SW 1271 (cell line): ENCODE measurements around the gene GLO1.

Experiments used
- DNase-seq, 2 experiments: peaks; one replicate each; lab custom pipeline; 2025; lab: John Stamatoyannopoulos, UW

GLO1 gene

DNA sequence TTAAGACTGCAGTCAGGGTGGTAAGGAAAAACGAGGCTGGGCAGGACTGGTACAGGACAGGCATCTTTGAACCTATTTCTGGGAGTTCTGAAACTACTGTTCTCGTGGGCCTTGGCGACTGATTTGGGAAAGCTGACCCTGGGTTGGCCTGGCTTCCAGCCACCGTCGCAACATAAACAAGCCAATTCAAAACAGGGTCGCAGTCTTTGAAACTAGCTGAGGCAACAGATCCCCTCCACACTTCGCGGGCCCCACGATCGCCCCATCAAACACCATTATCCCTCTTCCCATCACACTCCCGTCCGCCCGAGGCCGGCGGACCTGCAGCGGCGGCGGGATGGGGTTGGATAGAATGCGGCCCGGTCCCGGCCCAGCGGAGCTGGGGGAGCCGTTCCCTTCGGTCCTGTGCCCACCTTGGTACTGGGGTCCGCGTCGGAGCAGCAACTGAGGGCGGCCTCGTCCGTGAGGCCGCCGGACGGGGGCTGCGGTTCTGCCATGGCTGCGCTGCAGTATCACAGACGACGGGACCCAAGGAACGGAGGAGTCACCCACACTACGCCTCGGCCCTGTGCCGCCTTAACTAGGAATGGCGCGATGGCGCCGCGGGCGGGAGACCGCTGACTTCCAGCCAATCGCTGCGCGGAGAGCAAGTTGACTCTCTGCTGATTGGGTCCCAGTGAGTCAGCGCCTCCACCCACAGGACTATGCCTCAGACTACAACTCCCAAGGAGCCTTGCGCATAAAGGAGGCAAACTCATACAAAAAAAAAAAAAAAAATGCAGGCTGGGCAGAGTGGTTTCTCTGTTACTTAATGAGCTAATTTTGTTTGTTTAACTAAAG is at the start of gene GLO1:
TSS of gene GLO1 (minus strand) at position 588 of the 840 bp plus-strand sequence. CDS start at position 497, 91 bp downstream.
- DNase-seq = peak; percentile 91 to 97

DNA sequence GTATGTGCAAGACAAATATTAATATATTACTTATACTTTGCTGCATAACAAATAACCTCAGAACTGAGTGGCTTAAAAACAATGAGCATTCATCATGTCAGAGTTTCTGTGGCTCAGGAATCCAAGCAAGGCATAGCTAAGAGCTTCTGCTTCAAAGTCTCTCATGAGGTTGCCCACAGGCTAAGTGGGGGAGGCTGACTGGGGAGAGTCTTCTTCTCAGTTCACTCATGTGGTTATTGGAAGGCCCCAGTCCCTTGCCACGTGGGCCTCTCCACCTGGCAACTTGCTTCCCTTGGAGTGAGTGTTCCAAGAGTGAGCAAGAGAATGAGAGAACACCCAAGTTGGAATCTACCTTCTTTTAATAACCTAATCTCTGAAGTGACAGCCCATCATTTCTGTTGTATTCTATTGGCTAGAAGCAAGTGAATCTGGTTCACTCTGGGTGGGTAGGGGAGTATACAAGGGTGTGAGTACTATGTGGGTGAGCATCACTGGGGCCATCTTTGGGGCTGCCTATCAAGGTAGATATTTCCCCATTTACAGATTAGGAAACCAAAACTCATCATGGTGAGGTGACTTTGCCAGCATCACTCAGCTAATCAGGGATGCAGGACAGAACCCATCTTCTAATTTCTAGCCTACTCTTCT is 48.1 kb upstream of the GLO1 start:
- DNase-seq = no peak

DNA sequence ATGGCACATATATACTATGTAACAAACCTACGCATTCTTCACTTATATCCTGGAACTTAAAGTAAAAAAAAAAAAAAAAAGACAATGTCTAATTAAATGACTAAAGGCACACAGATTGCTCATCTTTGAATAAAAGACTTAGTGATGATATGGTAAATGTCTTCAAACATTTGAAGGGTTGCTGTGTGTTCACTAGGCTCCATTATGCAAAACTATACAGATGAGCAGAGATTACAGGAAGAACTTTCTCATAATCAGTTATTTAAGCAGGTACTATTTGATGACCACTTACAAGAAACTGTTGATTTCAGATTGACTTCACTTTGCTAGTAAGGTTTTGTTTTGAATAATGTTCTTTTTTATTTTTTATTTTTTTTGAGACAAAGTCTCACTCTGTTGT is 46.5 kb upstream of the GLO1 start:
- DNase-seq = no peak

DNA sequence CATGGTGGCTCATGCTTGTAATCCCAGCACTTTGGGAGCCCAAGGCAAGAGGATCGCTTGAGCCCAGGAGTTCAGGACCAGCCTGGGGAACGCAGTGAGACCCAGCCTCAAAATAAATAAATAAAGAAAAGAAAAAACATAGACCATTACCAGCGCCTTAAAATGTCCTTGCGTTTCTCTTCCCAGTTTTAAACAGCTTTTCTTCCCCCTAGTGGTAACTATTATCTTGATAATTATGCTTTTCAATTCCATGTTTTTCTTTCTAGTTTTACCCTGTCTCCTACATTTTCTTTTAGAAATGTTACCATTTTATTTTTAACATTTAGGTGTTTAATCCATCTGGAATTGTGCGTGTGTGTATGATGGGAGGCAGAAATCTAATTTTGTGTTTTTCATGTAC is 36.6 kb upstream of the GLO1 start:
- DNase-seq = peak in 1 of 2 experiments; percentile 6

DNA sequence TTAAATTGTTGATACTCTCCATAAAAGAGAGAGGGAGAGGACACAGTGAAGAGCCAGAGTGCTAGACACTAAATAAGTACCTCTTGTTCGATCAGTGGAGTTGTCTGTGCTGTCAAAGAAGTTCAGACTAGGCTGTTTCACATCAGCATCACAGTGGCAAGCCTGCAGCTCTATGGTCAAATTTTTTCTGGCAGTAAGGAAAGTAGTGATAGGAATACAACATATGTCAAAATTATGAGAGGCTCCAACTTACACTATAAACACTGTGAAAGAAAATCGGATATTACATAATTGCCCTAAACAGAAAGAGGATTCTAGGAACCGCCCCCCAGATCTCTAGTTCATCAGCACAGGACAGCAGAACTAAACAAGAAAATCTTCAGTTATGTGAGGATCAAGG is 35.3 kb upstream of the GLO1 start:
- no peak for DNase-seq

DNA sequence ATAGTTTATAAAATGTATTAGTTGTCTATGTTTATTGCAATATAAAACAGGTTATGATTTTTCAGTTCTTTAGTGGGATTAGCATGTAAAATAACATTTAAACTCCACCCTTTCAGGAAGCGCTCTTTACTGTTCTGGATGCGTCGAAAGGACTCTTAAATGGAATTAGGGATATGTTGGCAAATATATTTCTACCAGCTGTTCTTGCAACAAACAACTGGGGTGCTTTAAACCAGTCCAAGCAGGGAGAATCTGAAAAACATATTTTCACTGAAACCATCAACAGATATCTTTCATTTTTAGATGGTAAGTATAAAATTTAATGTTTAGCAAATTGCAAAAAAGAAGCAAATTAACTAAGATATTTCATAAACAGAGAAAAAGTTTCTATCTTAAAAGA is 34.0 kb upstream of the GLO1 start:
- no peak for DNase-seq

DNA sequence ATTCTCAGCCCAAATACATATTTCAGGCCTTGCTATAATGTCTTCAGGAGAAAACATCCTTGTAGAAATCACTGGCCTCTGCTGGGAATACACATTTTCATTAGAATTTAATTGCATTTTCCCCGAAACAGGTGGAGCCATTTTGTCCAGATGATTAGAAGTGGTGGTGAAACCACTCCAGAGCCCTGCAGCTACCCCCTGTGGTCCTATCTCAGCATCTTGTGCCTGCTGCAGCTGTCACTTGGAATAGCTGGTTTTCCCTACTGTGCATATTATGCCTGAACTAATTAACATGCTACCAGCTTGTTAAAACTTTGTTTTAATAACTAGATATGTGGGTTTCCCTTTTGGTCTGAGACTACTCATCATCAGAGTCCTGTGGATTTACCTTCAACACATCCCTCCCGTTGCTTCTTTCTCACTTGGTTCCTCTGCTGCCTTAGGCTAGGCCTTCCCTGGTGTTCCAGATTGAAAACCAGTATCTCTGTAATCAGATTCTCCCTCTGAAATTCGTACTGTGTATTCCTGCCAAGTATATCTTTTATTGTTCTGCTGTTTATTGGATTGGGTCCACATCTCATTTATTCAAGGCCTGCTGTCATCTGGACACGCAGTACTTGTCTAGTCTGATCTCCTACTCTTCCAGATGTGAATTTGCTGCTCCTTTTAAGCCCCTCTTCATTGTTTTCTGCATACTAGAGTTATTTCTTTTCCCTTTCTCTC is 27.4 kb upstream of the GLO1 start:
- DNase-seq = no peak

DNA sequence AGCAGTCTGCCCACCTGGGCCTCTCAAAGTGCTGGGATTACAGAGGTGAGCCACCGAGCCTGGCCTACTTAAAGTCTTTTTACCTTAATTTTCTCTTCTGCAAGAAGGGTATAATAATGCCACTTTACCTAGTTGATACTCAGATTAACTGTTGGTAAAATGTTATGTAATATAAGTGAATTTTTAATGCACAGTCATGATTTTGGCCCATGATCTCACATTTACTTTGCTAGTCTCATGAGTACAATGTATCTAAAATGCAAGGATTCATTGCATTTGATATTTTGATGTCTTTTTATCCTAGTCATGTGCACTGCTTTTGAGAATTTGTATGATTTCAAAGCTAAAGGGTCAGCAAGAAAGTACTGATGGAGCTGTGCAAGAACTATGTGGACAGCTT is 25.3 kb upstream of the GLO1 start:
- DNase-seq = no peak

DNA sequence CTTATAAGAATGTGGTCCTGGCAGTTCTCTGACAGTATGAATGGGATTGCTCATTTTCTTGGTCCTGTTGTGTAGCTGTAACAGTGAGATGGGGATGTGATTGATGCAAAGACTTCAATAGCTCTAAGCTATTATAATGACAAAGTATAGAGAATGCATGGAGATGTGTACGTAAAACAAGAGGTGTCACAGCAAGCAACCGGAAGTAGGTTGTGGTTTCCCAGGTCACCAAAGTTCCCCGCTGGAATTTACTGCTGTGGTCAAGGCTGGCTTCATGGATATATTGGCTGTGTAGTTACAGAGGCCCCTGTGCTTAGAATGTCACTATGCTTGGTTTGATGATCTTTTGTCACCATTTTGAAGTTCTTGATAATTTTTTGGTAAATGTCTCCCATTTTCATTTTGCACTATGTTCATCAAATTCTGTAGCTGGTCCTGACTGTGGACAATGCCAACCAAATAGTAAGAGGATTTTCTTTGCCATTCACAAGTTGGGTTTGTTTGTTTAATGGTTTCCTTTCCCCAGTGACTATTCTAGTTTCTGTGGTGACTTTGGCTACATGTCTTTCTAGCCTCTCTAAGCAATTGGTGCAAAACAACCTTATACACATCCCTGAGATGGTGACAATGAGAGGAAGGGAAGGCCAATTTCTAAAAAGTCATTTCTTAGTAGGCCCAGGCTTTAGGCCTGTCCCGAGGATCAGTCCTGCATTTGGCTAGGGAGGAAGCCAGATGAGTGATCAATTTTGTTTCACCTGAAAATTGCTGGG is 22.7 kb upstream of the GLO1 start:
- no peak for DNase-seq

DNA sequence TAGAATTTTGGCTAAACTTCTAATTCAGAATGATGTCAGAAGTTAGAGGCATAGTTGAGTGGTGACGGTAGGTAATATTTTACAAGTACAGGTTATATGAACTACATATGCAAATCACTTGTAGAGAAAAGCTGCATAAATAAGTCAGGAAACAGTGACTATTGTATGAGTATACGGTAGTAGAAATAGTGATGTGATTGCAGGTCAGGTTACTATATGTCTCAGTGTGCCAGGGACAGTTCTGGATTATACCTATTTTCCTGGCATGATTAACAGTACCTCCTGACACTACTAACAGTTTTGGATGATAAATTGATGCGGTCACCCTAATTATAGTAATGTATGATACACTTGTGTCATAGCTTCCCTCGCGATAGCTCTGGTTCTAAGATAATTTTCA is 21.4 kb upstream of the GLO1 start:
- no peak for DNase-seq

DNA sequence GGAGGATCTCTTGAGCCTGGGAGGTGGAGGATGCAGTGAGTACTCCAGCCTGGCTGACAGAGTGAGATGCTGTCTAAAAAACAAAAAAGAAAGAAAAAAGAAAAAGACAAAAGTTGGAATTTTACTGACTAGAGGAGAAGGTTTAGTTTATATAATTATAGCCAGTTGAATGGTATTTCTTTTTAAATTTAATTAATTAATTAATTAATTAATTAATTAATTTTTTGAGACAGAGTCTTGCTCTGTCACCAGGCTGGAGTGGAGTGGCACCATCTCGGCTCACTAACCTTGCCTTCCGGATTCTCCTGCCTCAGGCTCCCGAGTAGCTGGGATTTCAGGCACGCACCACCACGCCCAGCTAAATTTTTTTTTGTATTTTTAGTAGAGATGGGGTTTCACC is 20.8 kb upstream of the GLO1 start:
- no peak for DNase-seq

DNA sequence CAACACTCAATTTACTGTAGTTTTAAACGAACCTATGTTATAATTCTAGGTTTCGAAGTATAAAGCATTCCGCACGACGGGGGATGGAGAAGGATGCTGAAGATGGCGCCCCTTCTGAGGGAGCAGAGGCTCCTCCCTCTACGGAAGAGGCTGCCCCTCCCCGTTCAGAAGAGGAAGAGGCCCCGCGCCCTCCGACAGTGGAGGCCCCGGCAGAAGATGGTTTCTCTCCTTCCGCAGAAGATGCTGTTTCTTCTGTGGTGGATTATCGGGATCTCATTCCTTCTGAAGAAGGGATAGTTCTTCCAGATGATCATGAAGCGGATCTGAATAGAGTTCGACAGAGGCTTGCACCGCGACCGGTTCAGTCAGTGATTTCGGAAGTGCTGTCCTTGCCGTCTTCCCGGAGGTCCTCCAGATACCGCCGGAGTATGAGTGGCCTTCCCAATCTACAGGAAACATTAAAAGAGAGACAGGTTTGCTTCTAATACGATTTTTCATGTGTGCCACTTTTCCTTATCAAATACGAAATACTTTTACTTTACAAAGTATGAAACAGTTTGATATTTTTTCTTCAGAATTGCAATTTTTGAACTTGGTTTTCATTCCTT is 19.9 kb upstream of the GLO1 start:
- no peak for DNase-seq

DNA sequence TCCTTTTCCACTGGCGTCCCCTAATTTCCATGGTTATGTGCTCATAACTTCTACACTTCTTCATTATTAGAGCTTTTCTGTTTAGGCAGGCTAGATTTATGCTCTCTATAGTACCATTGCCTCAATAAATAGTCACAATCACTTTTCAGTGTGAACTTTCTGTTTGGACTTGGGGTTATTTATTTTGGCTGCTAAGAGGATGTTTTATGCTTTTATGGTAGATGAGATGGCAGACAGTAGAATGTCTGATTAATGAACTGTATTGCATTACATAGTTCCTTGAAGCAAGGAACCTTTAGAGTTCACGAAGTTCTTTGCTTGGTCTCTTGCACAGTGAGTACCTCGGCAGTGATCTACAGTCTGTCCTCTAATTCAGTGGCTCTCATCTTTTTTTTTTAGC is 19.1 kb upstream of the GLO1 start:
- DNase-seq = no peak

DNA sequence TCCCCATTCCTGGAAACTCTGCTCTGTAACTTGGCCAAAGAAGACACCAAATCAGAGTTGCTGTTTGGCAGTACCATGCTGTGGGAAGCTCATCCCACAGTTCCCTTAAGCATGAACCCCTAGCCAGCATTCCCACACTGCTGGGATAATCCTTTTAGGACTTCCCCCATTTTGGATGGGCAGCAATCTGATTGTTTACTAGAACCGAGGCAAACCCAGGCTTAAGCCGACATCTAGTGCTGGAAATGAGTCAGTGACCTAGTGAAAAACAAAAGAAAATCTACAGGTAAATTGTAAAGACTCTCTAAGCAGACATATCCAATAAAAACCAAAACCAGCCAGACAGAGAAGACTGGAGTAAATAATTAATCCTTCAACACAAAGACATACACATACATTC is 17.4 kb upstream of the GLO1 start:
- DNase-seq = no peak

DNA sequence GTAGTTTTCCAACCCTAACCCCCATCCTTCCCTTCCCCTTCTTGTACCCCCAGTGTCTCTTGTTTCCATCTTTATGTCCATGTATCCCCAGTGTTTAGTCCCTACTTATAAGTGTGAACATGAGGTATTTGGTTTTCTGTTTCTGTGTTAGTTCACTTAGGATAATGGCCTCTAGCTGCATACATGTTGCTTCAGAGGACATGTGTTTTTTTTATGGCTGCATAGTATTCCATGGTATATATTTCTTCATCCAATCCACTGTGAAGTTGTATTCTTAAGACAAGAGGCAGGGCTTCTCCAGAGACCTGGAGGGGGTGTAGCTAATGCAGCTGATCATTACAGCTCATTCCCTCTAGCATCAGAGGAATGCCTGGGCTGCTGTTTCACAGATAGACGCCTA is 16.4 kb upstream of the GLO1 start:
- no peak for DNase-seq

DNA sequence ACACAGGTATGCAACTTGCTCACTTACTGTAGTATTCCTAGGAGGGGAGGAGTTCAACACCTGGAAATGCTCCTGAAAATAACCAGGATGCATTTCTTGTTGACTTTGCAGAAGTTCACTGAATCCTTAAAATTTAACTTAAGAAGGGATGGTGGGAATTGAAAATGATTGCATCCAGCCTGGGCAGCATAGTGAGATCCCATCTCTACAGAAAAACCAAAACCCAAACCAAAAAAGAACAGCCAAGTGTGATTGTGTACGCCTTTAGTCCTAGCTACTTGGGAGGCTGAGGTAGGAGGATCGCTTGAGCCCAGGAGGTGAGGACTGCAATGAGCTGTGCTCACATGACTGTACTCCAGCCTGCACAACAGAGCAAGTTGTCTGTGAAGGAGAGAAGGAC is 13.9 kb upstream of the GLO1 start:
- DNase-seq = no peak

DNA sequence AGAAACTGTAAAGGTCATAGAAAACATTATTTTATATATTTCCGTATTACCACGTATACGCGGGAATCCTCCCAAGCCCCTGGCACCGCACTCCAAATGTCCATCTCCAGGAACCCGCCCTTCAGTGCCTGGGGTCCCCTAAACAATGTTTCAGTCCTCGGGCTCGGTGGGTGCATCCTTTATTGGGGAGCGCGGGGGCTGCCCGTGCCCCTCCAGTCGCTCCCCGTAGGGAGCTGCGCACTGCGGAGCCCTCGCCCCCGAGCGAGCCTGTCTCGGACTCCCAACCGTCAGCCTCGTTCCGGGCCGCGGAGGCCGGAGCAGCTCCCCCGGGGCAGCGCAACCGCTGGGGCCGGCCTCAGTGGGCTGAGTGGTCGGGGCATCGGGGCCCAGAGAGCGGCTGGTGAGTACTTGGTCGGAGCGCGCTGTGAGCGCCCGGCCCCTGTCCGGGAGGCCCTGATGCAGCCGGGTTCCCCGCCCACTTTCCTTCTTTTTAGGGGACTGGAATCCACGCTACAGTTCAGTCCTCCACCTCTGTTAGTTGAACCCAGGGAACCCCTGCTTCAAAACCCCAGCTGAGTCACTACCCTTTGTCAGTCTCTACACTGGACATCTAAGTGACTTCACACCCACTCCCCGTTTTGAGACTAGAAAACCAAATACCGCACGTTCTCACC is 12.2 kb upstream of the GLO1 start, which contains the start of gene DNAH8:
TSS of gene DNAH8 (plus strand) at position 296 of the 674 bp plus-strand sequence. CDS start 7,499 bp downstream, outside the sequence.
- DNase-seq = no peak

DNA sequence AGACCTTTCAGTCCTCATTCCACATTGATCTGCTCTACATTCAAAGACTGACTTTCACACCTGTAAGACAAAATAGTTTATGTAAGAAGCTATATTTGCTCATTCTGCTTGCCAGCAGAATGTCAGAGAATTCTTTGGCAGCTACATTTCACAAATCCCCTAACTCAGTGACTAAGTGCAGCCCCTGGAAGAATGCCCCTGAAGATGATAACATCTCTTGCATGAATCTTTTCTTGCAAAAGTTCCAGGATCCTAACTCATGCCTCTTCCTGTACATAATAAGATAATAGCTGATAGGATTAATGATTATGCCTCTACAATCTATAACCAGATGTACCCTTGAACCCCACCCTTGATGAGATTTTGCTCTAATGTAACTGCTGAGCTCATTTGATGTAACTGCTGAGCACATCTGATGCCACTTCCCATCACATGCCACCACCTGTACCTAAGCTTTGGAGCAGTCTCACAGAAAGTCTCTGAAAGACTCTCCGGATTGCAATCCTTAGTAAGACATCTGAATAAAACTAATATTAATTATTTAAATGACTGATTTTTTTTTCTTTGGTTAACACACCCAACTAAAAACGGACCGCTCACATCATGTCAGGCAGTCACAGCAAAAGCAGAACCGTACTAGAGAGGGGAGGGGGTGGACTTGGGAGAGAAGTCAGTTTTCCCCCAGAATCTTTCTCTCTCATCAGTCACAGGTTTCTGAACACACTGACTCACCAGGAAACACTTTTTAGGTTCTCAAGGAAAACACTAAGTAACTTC is 11.5 kb upstream of the GLO1 start:
- no peak for DNase-seq

DNA sequence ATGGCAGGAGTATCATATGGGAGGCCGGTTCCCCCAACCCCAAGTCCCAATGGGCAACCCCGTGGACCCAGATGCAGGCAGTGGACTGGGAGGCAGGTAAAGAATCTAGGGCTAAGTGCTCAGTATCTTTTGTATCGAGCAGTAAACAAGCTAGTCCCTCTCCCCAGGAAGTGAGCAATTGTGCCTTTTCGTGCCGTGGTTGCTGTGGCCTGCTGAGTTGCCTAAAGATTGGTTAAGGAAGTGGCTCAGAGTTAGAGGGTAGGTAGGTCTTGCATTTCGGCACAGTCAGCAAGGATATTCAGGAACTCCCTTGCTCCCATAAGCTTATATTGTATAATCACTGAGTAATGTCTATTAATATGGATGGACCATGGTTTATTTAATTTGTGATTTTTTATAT is 10.9 kb upstream of the GLO1 start:
- no peak for DNase-seq

DNA sequence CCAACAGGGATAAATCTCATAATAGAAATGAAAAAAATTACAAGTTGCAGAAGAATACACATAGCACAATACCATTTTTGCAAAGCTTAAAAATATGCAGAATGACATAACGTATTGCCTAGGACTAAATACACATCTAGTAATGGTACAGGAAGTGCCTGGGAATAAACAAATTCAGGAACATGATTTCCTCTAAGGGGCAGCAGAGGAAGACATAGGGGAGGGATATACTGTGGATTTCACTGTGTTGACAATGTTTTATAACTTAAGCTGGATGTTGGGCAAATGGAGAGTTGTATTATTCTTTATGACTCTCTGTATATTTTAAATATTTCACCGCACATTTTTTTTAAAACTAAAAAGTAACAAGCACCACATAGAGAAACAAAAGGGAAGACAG is 5.6 kb upstream of the GLO1 start:
- no peak for DNase-seq
